ENCODE results near the gene SH2D5.

Gene SH2D5

GRCh38 chr1:20695515-20695914 is 37.0 kb downstream of the SH2D5 start:
- H3K4me1 ChIP-seq (ENCODE audit: control insufficient read depth in 5 of 5, insufficient read depth in 5 of 5, low read length in 5 of 5) = peaks cover 0 to 17% (median 14%) of the 10 kb centered on the region in 5 donors
- no peak overlapping the region for H3K27ac ChIP-seq (ENCODE audit: low read depth, low read length)
- no peak overlapping the region for H3K9ac ChIP-seq (ENCODE audit: low read length in 5 of 5)
- H3K36me3 ChIP-seq (ENCODE audit: control insufficient read depth in 5 of 5, insufficient read depth in 5 of 5, low read length in 5 of 5) = no peaks in the 10 kb centered on the region
- H3K9me3 ChIP-seq (ENCODE audit: control insufficient read depth in 5 of 5, low read length in 5 of 5) = peaks cover 0 to 3% (median 0%) of the 10 kb centered on the region in 5 donors
- no peaks in the 10 kb centered on the region for H3K27me3 ChIP-seq (ENCODE audit: control insufficient read depth in 5 of 5, insufficient read depth in 4 of 5, low read length in 5 of 5)
- no peak overlapping the region for H3K4me3 ChIP-seq (ENCODE audit: low read depth in 1 of 5, low read length in 5 of 5)

GRCh38 chr1:20693623-20694022 is 38.9 kb downstream of the SH2D5 start:
- Histone ChIP-seq H3K4me3 (ENCODE audit: low read depth in 1 of 5, low read length in 5 of 5) (no peak overlapping the region), H3K4me1 (ENCODE audit: control insufficient read depth in 5 of 5, insufficient read depth in 5 of 5, low read length in 5 of 5) (peaks cover 0 to 17% (median 14%) of the 10 kb centered on the region in 5 donors), H3K36me3 (ENCODE audit: control insufficient read depth in 5 of 5, insufficient read depth in 5 of 5, low read length in 5 of 5) (no peaks in the 10 kb centered on the region), H3K27ac (ENCODE audit: low read depth, low read length) (no peak overlapping the region), H3K27me3 (ENCODE audit: control insufficient read depth in 5 of 5, insufficient read depth in 4 of 5, low read length in 5 of 5) (no peaks in the 10 kb centered on the region), H3K9ac (ENCODE audit: low read length in 5 of 5) (no peak overlapping the region), H3K9me3 (ENCODE audit: control insufficient read depth in 5 of 5, low read length in 5 of 5) (peaks cover 0 to 3% (median 0%) of the 10 kb centered on the region in 5 donors)

DNA sequence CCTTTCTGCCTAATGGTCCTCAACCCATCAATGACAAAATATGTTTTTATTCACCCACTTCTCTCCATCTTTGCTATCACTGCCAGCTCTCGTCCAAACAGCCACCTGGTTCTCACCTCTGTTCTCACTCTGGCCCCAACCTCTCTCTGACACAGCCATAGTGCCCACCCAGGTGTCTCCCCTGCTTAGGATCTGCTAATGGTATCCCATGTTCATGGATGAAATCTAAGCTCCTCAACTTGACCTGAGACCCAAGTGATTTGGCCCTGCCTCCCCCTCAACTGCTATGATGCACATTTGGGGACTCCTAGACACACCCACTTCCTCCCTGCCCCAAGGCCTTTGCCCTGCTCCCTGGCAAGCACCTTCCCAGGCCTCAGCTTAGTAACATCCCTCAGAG is 40.6 kb downstream of the SH2D5 start:
- H3K36me3 ChIP-seq (ENCODE audit: control insufficient read depth in 5 of 5, insufficient read depth in 5 of 5, low read length in 5 of 5) = no peaks in the 10 kb centered on the region
- peaks cover 0 to 11% (median 9%) of the 10 kb centered on the region in 5 donors for H3K4me1 ChIP-seq (ENCODE audit: control insufficient read depth in 5 of 5, insufficient read depth in 5 of 5, low read length in 5 of 5)
- no peak overlapping the region for H3K9ac ChIP-seq (ENCODE audit: low read length in 5 of 5)
- no peak overlapping the region for H3K4me3 ChIP-seq (ENCODE audit: low read depth in 1 of 5, low read length in 5 of 5)
- H3K27me3 ChIP-seq (ENCODE audit: control insufficient read depth in 5 of 5, insufficient read depth in 4 of 5, low read length in 5 of 5) = no peaks in the 10 kb centered on the region
- peaks cover 0 to 3% (median 0%) of the 10 kb centered on the region in 5 donors for H3K9me3 ChIP-seq (ENCODE audit: control insufficient read depth in 5 of 5, low read length in 5 of 5)
- no peak overlapping the region for H3K27ac ChIP-seq (ENCODE audit: low read depth, low read length)

DNA sequence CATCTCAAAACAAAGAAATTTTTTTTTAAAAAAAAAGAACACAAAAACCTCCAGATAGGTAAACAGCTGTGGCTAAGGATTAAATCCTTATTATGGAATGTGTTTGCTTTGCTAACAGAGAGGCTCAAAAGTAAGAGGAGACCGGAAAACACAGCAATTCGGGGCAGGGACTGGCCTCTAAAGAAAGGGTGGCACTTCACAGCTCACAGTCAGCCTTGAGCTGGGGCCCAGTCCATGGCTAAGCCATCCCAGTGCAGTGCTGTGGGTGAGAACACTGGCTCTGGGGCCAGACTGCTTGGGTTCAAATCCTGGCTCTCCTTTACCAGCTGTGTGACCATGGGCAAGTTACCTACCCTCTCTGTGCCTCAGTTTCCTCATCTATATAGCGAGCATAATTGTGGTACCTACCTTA is 42.9 kb downstream of the SH2D5 start:
- peaks cover 0 to 3% (median 0%) of the 10 kb centered on the region in 5 donors for H3K9me3 ChIP-seq (ENCODE audit: control insufficient read depth in 5 of 5, low read length in 5 of 5)
- H3K9ac ChIP-seq (ENCODE audit: low read length in 5 of 5) = no peak overlapping the region
- H3K27me3 ChIP-seq (ENCODE audit: control insufficient read depth in 5 of 5, insufficient read depth in 4 of 5, low read length in 5 of 5) = no peaks in the 10 kb centered on the region
- no peaks in the 10 kb centered on the region for H3K36me3 ChIP-seq (ENCODE audit: control insufficient read depth in 5 of 5, insufficient read depth in 5 of 5, low read length in 5 of 5)
- no peak overlapping the region for H3K27ac ChIP-seq (ENCODE audit: low read depth, low read length)
- peaks cover 0 to 17% (median 13%) of the 10 kb centered on the region in 5 donors for H3K4me1 ChIP-seq (ENCODE audit: control insufficient read depth in 5 of 5, insufficient read depth in 5 of 5, low read length in 5 of 5)
- H3K4me3 ChIP-seq (ENCODE audit: low read depth in 1 of 5, low read length in 5 of 5) = no peak overlapping the region

DNA sequence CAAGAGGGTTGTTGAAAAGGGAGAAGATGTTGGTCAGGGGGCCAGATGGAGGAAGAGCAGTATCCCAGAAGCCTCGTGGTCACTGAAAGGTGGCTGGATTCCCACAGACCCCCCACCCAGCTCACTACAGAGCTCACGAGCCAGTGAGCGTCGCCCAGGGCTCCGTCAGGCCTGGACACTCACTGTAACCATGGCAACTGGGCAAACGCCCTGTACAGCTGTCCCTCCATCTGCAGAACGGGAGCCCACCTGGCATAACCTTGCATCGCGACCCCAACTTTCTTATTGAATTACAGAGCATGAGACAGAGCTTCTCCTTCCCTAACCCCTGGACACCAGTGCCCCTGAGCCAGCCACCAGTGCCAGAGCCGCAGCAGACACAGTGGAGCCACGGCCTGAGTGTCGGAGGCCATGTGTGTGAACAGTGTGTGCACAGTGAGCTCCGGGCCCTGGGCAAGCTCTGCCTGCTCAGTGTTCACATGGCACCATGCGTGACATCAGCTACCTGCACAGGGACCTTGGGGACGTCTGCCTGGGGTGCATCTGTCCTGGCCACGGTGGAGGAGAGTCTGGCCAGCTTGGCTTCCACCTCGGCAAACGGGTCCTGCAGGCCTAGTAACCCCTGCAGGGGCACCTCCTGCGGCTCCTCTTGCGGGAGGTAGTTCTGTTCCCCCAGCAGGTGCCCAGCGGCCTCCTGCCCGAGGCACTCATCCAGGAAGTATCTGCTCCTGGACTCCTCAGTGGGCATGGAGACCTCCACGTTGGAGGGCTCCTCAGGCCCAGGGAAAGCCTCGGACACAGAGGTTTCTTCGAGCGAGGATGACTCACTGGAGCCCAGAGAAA is 45.4 kb downstream of the SH2D5 start:
- Histone ChIP-seq H3K9ac (ENCODE audit: low read length in 5 of 5) (no peak overlapping the region), H3K36me3 (ENCODE audit: control insufficient read depth in 5 of 5, insufficient read depth in 5 of 5, low read length in 5 of 5) (peaks cover 0 to under 1% (median 0%) of the 10 kb centered on the region in 5 donors), H3K27me3 (ENCODE audit: control insufficient read depth in 5 of 5, insufficient read depth in 4 of 5, low read length in 5 of 5) (peaks cover 0 to 4% (median 0%) of the 10 kb centered on the region in 5 donors), H3K9me3 (ENCODE audit: control insufficient read depth in 5 of 5, low read length in 5 of 5) (peaks cover 0 to 3% (median 0%) of the 10 kb centered on the region in 5 donors), H3K4me3 (ENCODE audit: low read depth in 1 of 5, low read length in 5 of 5) (no peak overlapping the region), H3K27ac (ENCODE audit: low read depth, low read length) (no peak overlapping the region), H3K4me1 (ENCODE audit: control insufficient read depth in 5 of 5, insufficient read depth in 5 of 5, low read length in 5 of 5) (peaks cover 0 to 41% (median 31%) of the 10 kb centered on the region in 5 donors)

- H3K9ac ChIP-seq (ENCODE audit: low read length in 5 of 5) = peak overlapping the region in 2 of 5 donors; percentile 8 to 72
- H3K27me3 ChIP-seq (ENCODE audit: control insufficient read depth in 5 of 5, insufficient read depth in 4 of 5, low read length in 5 of 5) = peaks cover 0 to 4% (median 0%) of the 10 kb centered on the region in 5 donors
- H3K27ac ChIP-seq (ENCODE audit: low read depth, low read length) = peak overlapping the region; percentile 72
- peaks cover 0 to 5% (median 2%) of the 10 kb centered on the region in 5 donors for H3K36me3 ChIP-seq (ENCODE audit: control insufficient read depth in 5 of 5, insufficient read depth in 5 of 5, low read length in 5 of 5)
- H3K4me1 ChIP-seq (ENCODE audit: control insufficient read depth in 5 of 5, insufficient read depth in 5 of 5, low read length in 5 of 5) = peaks cover 0 to 46% (median 31%) of the 10 kb centered on the region in 5 donors
- peak overlapping the region in 2 of 5 donors; percentile 63 to 65 for H3K4me3 ChIP-seq (ENCODE audit: low read depth in 1 of 5, low read length in 5 of 5)
- no peaks in the 10 kb centered on the region for H3K9me3 ChIP-seq (ENCODE audit: control insufficient read depth in 5 of 5, low read length in 5 of 5)
Observed at GRCh38 chr1:20685741-20686140, 46.8 kb downstream of the SH2D5 start.

GRCh38 chr1:20685099-20685662 is 47.3 kb downstream of the SH2D5 start:
- Histone ChIP-seq H3K36me3 (ENCODE audit: control insufficient read depth in 5 of 5, insufficient read depth in 5 of 5, low read length in 5 of 5) (peaks cover 0 to 5% (median 2%) of the 10 kb centered on the region in 5 donors), H3K27me3 (ENCODE audit: control insufficient read depth in 5 of 5, insufficient read depth in 4 of 5, low read length in 5 of 5) (peaks cover 0 to 4% (median 0%) of the 10 kb centered on the region in 5 donors), H3K27ac (ENCODE audit: low read depth, low read length) (peak overlapping the region; percentile 72), H3K9me3 (ENCODE audit: control insufficient read depth in 5 of 5, low read length in 5 of 5) (no peaks in the 10 kb centered on the region), H3K4me3 (ENCODE audit: low read depth in 1 of 5, low read length in 5 of 5) (peak overlapping the region in 4 of 5 donors; percentile 12 to 69 (median 64)), H3K9ac (ENCODE audit: low read length in 5 of 5) (peak overlapping the region in 3 of 5 donors; percentile 60 to 72 (median 63)), H3K4me1 (ENCODE audit: control insufficient read depth in 5 of 5, insufficient read depth in 5 of 5, low read length in 5 of 5) (peaks cover 0 to 46% (median 31%) of the 10 kb centered on the region in 5 donors)

DNA sequence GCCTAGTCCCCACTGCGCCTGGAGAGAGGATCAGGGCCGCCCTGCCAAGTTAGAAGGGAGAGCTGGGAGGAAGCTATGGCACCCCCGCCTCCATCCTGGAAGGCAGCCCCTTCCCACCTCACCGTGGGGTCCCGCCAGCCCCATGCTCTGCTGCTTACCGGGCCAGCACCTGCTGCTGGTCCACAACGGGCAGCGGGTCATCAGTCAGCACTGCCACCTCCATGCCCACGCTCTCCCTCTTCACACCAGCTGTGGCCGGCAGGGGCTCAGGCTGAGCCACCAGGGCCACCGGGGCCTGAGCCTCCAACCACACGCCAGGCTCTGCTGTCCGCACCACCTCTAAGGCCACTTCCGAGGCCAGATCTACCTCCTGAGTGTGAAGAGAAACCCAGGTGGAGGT is 47.9 kb downstream of the SH2D5 start:
- Histone ChIP-seq H3K4me1 (ENCODE audit: control insufficient read depth in 5 of 5, insufficient read depth in 5 of 5, low read length in 5 of 5) (peaks cover 0 to 46% (median 31%) of the 10 kb centered on the region in 5 donors), H3K27me3 (ENCODE audit: control insufficient read depth in 5 of 5, insufficient read depth in 4 of 5, low read length in 5 of 5) (peaks cover 0 to 4% (median 0%) of the 10 kb centered on the region in 5 donors), H3K27ac (ENCODE audit: low read depth, low read length) (peak overlapping the region; percentile 72), H3K9me3 (ENCODE audit: control insufficient read depth in 5 of 5, low read length in 5 of 5) (no peaks in the 10 kb centered on the region), H3K36me3 (ENCODE audit: control insufficient read depth in 5 of 5, insufficient read depth in 5 of 5, low read length in 5 of 5) (peaks cover 0 to 8% (median 2%) of the 10 kb centered on the region in 5 donors), H3K4me3 (ENCODE audit: low read depth in 1 of 5, low read length in 5 of 5) (peak overlapping the region in 4 of 5 donors; percentile 12 to 69 (median 64)), H3K9ac (ENCODE audit: low read length in 5 of 5) (peak overlapping the region in 3 of 5 donors; percentile 60 to 72 (median 63))

- peak overlapping the region; percentile 72 for H3K27ac ChIP-seq (ENCODE audit: low read depth, low read length)
- H3K4me3 ChIP-seq (ENCODE audit: low read depth in 1 of 5, low read length in 5 of 5) = peak overlapping the region in 3 of 5 donors; percentile 63 to 69 (median 65)
Observed at GRCh38 chr1:20684050-20684620, 48.4 kb downstream of the SH2D5 start.

More at GRCh38 chr1:20684050-20684620, 48.4 kb downstream of the SH2D5 start:
- H3K36me3 ChIP-seq (ENCODE audit: control insufficient read depth in 5 of 5, insufficient read depth in 5 of 5, low read length in 5 of 5) = peaks cover 0 to 11% (median 2%) of the 10 kb centered on the region in 5 donors
- H3K4me1 ChIP-seq (ENCODE audit: control insufficient read depth in 5 of 5, insufficient read depth in 5 of 5, low read length in 5 of 5) = peaks cover 0 to 46% (median 31%) of the 10 kb centered on the region in 5 donors
- peak overlapping the region in 3 of 5 donors; percentile 60 to 72 (median 63) for H3K9ac ChIP-seq (ENCODE audit: low read length in 5 of 5)
- H3K9me3 ChIP-seq (ENCODE audit: control insufficient read depth in 5 of 5, low read length in 5 of 5) = no peaks in the 10 kb centered on the region
- peaks cover 0 to 4% (median 0%) of the 10 kb centered on the region in 5 donors for H3K27me3 ChIP-seq (ENCODE audit: control insufficient read depth in 5 of 5, insufficient read depth in 4 of 5, low read length in 5 of 5)
